Stimulated activated CD4-positive, alpha-beta T cell treated with anti-CD3 and anti-CD28 coated beads, Interleukin-12 subunit alpha, Interleukin-12 subunit beta, amount 100 ng/mL, for 48 hours (primary cell): ENCODE data around the gene CDC42BPA.
"Not testable (repeated sequence)": the region's sequence is repeated elsewhere in the genome, so short reads cannot be mapped to it uniquely, and the experiment has no call there.

Experiments used
- DNase-seq, 3 donors: peaks; one replicate each; pipeline ENCODE4 v3.0.0-alpha.2; 2020; ENCODE audit warnings: low read depth in 2 of 3, low spot score in 1 of 3

CDC42BPA gene

GRCh38 chr1:227134686-227135314, 183.5 kb downstream of the CDC42BPA start:
- no peak for DNase-seq

GRCh38 chr1:227132695-227133094, 185.6 kb downstream of the CDC42BPA start:
- not testable (repeated sequence) for DNase-seq

DNA sequence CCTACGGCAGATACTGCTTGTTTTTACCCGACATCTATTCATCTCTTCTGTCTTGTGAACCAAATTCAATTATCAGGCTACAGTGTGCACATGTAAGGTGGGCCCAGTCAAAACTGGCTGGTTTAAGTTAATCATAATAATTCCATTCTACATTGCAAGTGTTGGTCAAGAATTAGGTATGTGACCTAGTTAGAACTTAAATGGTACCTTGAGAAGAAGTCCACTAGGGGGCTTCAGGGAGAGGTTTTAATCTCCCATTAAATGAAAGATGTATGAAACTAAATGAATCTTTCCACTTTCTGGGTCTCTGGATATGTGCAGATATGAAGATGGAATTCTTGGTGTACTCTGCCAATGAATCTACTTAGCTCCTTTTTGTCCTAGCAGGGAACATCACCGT, 187.1 kb downstream of the CDC42BPA start:
- no peak for DNase-seq

DNA sequence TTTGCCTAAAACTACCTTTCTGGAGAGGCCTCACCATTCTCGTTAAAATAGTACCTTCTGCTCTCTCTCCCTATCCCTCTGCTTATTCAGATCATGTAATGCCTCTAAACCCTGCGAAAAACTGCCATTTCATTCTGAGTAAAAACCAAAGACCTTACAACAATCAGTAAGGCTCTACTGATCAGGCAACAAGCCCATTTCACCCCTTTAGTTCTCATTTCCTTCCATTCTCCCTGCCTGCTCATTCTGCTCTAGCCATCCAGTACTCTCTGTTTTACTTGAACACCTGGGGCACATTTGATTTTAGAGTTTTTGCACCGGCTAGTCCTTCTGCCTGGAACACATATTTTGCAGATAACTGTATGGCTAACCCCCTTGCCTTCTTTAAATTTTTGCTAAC, 190.4 kb downstream of the CDC42BPA start:
- DNase-seq: no peak

GRCh38 chr1:227125929-227126545, 192.3 kb downstream of the CDC42BPA start:
- DNase-seq: no peak

DNA sequence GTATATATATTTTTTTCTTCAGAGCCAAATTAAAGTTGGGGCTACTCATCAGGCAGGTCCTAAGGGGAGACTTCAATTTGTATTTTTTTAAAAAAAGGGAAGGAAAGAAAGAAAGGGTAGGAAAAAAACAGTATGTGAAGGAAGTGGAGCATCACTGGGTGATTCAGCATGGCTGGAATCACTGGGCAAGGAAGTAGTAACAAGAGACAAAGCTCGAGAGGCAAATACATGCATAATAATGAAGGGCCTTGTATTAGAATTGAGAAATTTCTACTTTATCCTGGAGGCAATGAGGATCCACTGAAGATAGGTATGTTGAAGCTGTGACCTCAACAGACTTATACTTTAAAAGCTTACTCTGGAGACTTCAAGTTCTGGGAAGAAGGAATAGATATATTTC, 193.8 kb downstream of the CDC42BPA start:
- DNase-seq: no peak

DNA sequence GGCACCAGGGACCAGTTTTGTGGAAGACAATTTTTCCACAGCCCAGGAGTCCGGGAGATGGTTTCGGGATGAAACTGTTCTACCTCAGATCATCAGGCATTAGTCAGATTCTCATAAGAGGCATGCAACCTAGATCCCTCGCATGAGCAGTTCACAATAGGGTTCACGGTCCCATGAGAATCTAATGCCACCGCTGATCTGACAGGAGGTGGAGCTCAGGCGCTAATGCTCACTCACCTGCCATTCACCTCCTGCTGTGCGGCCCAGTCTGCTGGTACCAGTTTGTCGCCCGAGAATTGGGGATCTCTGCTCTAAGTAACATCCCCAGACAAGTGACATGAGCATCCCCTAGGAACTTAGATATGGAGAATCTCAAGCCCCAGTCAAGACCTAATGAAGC, 197.5 kb downstream of the CDC42BPA start:
- no peak for DNase-seq

DNA sequence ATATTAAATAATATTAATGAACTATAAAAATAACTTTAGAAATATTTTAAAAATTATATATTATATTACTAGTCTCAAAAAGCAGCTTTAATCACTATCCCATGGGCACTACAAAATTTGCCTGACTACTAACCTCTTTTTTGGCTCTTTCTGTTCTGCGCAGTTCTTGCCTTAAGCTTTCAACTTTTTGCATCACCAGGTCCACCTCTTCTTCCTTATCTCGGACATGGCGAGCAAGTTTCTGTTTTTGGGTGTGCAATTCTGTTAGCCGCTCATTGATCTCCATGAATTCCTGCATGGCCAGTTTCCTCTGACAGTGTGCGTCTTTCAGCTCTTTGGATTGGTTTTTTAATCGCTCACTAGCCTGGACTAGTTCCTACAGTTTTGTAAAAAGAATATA, 205.8 kb downstream of the CDC42BPA start:
- no peak for DNase-seq

DNA sequence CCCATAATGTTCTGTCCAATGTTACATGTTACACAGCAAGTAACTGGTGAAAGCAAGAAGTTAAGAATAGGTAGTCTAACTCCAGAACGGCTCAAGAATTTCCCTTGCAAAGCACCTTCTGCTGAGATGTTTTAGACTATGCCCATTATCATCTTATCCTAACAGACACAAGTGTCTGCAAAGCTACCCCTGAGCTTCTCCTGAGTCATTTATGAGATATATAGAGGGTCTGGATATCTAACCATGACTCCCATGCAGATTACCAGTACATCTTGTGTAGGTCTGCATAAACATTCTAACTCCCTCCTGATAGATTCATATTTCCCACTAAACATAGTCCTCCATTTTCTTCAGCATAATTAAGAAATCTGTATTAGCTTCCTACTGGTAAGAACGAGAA, 206.5 kb downstream of the CDC42BPA start:
- no peak for DNase-seq

DNA sequence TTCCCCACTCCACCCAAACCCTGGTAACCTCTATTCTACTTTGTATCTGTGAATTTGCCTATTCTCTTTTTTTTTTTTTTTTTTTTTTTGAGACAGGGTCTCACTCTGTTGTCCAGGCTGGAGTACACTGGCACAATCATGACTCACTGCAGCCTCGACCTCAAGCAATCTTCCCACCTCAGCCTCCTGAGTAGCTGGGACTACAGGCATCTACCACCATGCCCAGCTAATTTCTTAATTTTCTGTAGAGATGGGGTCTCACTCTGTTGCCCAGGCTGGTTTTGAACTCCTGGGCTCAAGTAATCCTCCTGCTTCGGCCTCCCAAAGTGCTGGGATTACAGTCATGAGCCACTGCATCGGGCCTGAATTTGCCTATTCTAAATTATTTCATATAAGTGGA, 213.0 kb downstream of the CDC42BPA start:
- DNase-seq: not testable (repeated sequence)

DNA sequence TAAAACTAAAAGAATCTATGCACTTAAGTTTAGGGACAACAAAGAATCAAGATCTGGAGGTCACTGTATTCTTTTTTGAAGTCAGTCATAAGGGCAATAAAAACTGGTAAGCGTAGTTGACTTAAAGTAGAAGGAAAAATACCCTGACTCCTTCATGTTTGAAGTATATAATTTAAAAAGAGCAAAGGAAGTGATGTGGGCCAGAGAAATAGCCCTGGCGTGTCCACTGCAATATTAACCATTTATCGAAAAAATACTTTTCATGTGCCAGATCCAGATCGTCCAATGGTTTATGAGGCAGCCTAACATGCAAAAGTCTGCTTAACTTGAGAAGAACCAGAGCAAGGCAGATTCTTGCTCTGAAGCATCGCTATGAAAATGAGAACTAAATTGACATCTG, 216.2 kb downstream of the CDC42BPA start:
- no peak for DNase-seq

GRCh38 chr1:227094249-227094966, 223.9 kb downstream of the CDC42BPA start:
- DNase-seq: no peak

GRCh38 chr1:227093309-227093708, 225.0 kb downstream of the CDC42BPA start:
- DNase-seq: no peak

DNA sequence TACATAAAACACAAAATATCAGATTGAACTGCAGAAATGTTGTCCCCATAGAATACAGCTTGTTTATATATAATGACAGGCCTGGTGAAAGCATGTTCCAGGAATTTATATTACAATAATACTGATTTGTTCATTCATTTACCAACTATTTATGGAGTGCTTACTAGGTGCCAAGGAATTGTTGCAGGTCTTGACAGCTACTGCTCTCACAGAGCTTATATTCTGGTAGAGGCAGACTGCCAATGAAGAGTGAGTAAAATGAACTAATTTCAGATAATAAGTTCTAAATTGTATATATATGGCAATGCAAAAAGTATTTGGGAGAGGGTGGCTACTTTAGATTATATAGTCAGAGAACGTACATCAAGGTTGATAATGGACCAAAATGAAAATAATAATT, 226.2 kb downstream of the CDC42BPA start:
- DNase-seq: no peak

GRCh38 chr1:227086636-227087035, 231.7 kb downstream of the CDC42BPA start:
- no peak for DNase-seq

GRCh38 chr1:227082999-227083746, 235.1 kb downstream of the CDC42BPA start:
- DNase-seq: no peak

- DNase-seq: no peak
Measured at GRCh38 chr1:227077783-227078182, 240.5 kb downstream of the CDC42BPA start.

GRCh38 chr1:227073786-227074185, 244.5 kb downstream of the CDC42BPA start:
- no peak for DNase-seq

GRCh38 chr1:227072991-227073390, 245.3 kb downstream of the CDC42BPA start:
- DNase-seq: no peak

DNA sequence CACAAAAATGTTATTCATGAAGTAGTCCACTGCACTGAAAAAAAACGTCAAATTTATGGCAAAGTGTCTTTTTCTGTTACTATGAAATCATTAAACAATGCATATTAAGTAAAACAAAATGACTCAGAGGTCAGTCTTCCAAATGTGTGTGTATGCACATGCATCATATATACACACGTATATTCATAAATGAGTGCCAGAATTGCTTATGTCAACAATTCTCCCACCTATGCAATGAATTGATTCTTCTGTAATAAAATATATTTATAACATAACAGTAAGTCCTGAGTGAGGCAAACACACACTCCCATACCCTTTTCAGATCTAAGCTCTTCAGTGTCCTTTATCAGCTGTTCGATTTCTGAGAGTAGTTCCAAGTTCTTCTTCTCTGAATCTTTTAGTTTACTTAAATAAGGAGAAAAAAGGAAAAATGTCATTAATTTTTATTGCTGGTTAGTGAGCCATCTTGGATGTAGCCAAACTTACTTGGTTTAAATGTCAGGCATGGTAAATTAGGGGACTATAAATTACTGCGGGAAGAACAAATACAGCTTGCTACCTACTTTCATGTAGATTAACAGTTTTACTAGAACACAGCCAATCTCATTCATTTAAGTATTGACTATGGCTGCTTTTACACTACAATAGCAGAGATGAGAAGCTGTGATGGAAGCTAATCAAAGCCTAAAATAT, 246.3 kb downstream of the CDC42BPA start:
- no peak for DNase-seq

- DNase-seq: no peak
Measured at GRCh38 chr1:227070638-227071285, 247.5 kb downstream of the CDC42BPA start.
